OCI-LY7 (cell line): ENCODE measurements around the gene MARF1. TPM values are rescaled to one million over a fixed set of nuclear protein-coding genes. Genes with fewer than 3 reads are reported as not detected.
"Not testable (repeated sequence)": the region's sequence is repeated elsewhere in the genome, so short reads cannot be mapped to it uniquely, and the experiment has no call there.

Experiments
- Bru-seq: library from RNA; stranded (reverse); fragments of 400-500 nt; gene quantifications from one replicate; lab custom pipeline; 2021; lab: Mats Ljungman, UMichigan
- BruChase-seq, 2 experiments: library from RNA; stranded (reverse); fragments of 400-500 nt; gene quantifications; one replicate each; lab custom pipeline; 2021; lab: Mats Ljungman, UMichigan
- BruUV-seq: library from RNA; stranded (reverse); fragments of 400-500 nt; replicated peaks from 2 replicates; lab custom pipeline; 2021; lab: Mats Ljungman, UMichigan
- CTCF ChIA-PET: fragments of 300-600 bp; sonication (Branson Sonifier 250); formaldehyde crosslinking; loops from one replicate; lab custom pipeline; 2022; ENCODE audit warnings: antibody characterized with exemption; ENCODE audit not compliant: unreplicated experiment; lab: Charles Lee
- POLR2A ChIA-PET: fragments of 300-600 bp; sonication (Branson Sonifier 250); formaldehyde crosslinking; loops from one replicate; lab custom pipeline; 2022; ENCODE audit warnings: antibody characterized with exemption; lab: Charles Lee
- DNase-seq: peaks from one replicate; pipeline ENCODE4 v3.0.0-alpha.2; 2015; ENCODE audit warnings: low spot score
- H2AFZ ChIP-seq: fragments of 200-600 bp; sonication (generic), shearing (Covaris generic); 2 replicates; pipeline ENCODE4 v1.6.1; 2014; ENCODE audit warnings: mild to moderate bottlenecking, antibody characterized with exemption, low read length, moderate library complexity
- H3K27ac ChIP-seq: fragments of 200-600 bp; sonication (generic); 2 replicates; pipeline ENCODE4 v1.5.1; 2014; ENCODE audit warnings: mixed run types, low read depth, mild to moderate bottlenecking, moderate library complexity, low read length, inconsistent platforms; ENCODE audit not compliant: poor library complexity, severe bottlenecking
- H3K36me3 ChIP-seq: fragments of 200-600 bp; sonication (generic); 2 replicates; pipeline ENCODE4 v1.6.1; 2014; ENCODE audit warnings: mild to moderate bottlenecking, antibody characterized with exemption, low read length, moderate library complexity, mixed read lengths; ENCODE audit not compliant: insufficient read depth
- H3K4me1 ChIP-seq: fragments of 200-600 bp; sonication (generic); 2 replicates; pipeline ENCODE4 v1.5.1; 2014; ENCODE audit warnings: mild to moderate bottlenecking, low read length; ENCODE audit not compliant: insufficient read depth, poor library complexity, severe bottlenecking
- H3K4me2 ChIP-seq: fragments of 200-600 bp; sonication (generic); 2 replicates; pipeline ENCODE4 v1.6.1; 2014; ENCODE audit warnings: mild to moderate bottlenecking, low read length
- H3K4me3 ChIP-seq: fragments of 200-600 bp; sonication (generic); 2 replicates; pipeline ENCODE4 v1.5.1; 2014; ENCODE audit warnings: mild to moderate bottlenecking, low read depth, low read length; ENCODE audit not compliant: poor library complexity, severe bottlenecking
- H3K79me2 ChIP-seq: fragments of 200-600 bp; sonication (generic); 2 replicates; pipeline ENCODE4 v1.6.1; 2016; ENCODE audit warnings: low read depth, mild to moderate bottlenecking, low read length, moderate library complexity, mixed read lengths; ENCODE audit not compliant: insufficient read depth
- H3K9me2 ChIP-seq: fragments of 200-600 bp; sonication (generic); 2 replicates; pipeline ENCODE4 v1.6.1; 2016; ENCODE audit warnings: mild to moderate bottlenecking, low read length, mixed read lengths; ENCODE audit not compliant: insufficient read depth
- H3K9me3 ChIP-seq: fragments of 200-600 bp; sonication (generic); 2 replicates; pipeline ENCODE4 v1.6.1; 2014; ENCODE audit warnings: mild to moderate bottlenecking, mixed run types, low read length, mixed read lengths
- H4K20me1 ChIP-seq: fragments of 200-600 bp; sonication (generic); 2 replicates; pipeline ENCODE4 v1.6.1; 2014; ENCODE audit warnings: mild to moderate bottlenecking, antibody characterized with exemption, low read length, moderate library complexity, mixed read lengths; ENCODE audit not compliant: insufficient read depth
- EZH2phosphoT487 ChIP-seq: fragments of 200-600 bp; sonication (generic); IDR thresholded peaks from 2 replicates; pipeline ENCODE4 v1.6.1; 2018; ENCODE audit warnings: low read depth, borderline replicate concordance, mild to moderate bottlenecking, mixed run types, antibody characterized with exemption, low read length, moderate library complexity, mixed read lengths
- intact Hi-C: fragments of 100-400 bp; cut with micrococcal nuclease; formaldehyde crosslinking; loops from one replicate; pipeline ENCODE4 v1.10.0; 2022; ENCODE audit not compliant: unreplicated experiment
- long read RNA-seq: library from polyadenylated mRNA; stranded (forward); transcript quantifications from one replicate; pipeline ENCODE4 v2.0.0, GENCODE V29; 2022
- total RNA-seq, 2 experiments: library from RNA; depleted of rRNA in 1 of 2; stranded (reverse); fragments of >200 nt in 1 of 2; shearing (Covaris generic) in 1 of 2; gene quantifications; 2 replicates each; pipeline ENCODE4 v1.2.3, GENCODE V29; 2014 to 2022
- TF ChIP-seq, protein P1 (sequence below): fragments of 200-600 bp; sonication (generic); conservative IDR thresholded peaks from 2 replicates; pipeline ENCODE4 v1.5.1; 2014; ENCODE audit warnings: mild to moderate bottlenecking, antibody characterized with exemption, low read length, moderate library complexity, mixed read lengths

The MARF1 gene, protein sequence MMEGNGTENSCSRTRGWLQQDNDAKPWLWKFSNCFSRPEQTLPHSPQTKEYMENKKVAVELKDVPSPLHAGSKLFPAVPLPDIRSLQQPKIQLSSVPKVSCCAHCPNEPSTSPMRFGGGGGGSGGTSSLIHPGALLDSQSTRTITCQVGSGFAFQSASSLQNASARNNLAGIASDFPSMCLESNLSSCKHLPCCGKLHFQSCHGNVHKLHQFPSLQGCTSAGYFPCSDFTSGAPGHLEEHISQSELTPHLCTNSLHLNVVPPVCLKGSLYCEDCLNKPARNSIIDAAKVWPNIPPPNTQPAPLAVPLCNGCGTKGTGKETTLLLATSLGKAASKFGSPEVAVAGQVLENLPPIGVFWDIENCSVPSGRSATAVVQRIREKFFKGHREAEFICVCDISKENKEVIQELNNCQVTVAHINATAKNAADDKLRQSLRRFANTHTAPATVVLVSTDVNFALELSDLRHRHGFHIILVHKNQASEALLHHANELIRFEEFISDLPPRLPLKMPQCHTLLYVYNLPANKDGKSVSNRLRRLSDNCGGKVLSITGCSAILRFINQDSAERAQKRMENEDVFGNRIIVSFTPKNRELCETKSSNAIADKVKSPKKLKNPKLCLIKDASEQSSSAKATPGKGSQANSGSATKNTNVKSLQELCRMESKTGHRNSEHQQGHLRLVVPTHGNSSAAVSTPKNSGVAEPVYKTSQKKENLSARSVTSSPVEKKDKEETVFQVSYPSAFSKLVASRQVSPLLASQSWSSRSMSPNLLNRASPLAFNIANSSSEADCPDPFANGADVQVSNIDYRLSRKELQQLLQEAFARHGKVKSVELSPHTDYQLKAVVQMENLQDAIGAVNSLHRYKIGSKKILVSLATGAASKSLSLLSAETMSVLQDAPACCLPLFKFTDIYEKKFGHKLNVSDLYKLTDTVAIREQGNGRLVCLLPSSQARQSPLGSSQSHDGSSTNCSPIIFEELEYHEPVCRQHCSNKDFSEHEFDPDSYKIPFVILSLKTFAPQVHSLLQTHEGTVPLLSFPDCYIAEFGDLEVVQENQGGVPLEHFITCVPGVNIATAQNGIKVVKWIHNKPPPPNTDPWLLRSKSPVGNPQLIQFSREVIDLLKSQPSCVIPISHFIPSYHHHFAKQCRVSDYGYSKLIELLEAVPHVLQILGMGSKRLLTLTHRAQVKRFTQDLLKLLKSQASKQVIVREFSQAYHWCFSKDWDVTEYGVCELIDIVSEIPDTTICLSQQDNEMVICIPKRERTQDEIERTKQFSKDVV (N-terminal part only)
- 18.6 and 20.6 TPM in 2 replicates for total RNA-seq (2014; rRNA removed; shearing (Covaris generic))
- 71.1 and 99.2 TPM in 2 replicates for total RNA-seq (2022)
- Bru-seq, nascent RNA = percentile 80 among the genes with signal in this experiment
- BruChase-seq, experiment 1, labeled RNA remaining after a 6-hour chase = percentile 82 among the genes with signal in this experiment
- percentile 86 among the genes with signal in this experiment for BruChase-seq, experiment 2, labeled RNA remaining after a 2-hour chase
- long read RNA-seq, full-length matches to known transcripts = 5 of 30 reads
- long read RNA-seq, partial matches to known transcripts = 9 of 30 reads
- long read RNA-seq, other reads (novel, unspliced or antisense) = 16 of 30 reads

- CTCF ChIA-PET = interaction anchor here (0.6 kb wide), 1 partner anchor 409 kb away, joined by 4 read pairs; no protein-coding TSS in a partner anchor
Measured at GRCh38 chr16:15643048-15643945, at the start of gene MARF1. MARF1 (minus strand) TSS chr16:15643154; CDS start chr16:15639233, 3,921 bp downstream.

GRCh38 chr16:15692508-15692907 lies 49.6 kb upstream of the MARF1 start:
- H3K9me2 ChIP-seq, H3K4me3 ChIP-seq, H3K9me3 ChIP-seq, DNase-seq, H3K4me1 ChIP-seq, H3K27ac ChIP-seq, CTCF ChIA-PET, H4K20me1 ChIP-seq, H3K4me2 ChIP-seq, H2AFZ ChIP-seq, intact Hi-C loops, POLR2A ChIA-PET, BruUV-seq, H3K79me2 ChIP-seq: not testable (repeated sequence)
- H3K36me3 ChIP-seq = peaks cover 95% of the 10 kb centered on the region

More at GRCh38 chr16:15643048-15643945, at the start of gene MARF1:
- H3K27ac ChIP-seq = peak within 1 kb of the TSS; percentile 89
- intact Hi-C loops = loop anchor here (2.0 to 10.0 kb wide), 2 partner anchors 52 to 462 kb away; no protein-coding TSS in a partner anchor
- peaks cover 7% of the 10 kb centered on the region for H3K36me3 ChIP-seq
- DNase-seq = peak; percentile 96
- no peaks in the 10 kb centered on the region for H4K20me1 ChIP-seq
- peaks cover 36% of the 10 kb centered on the region for H3K79me2 ChIP-seq
- peak within 1 kb of the TSS; percentile 89 for H3K4me3 ChIP-seq
- H3K4me1 ChIP-seq = peaks cover 68% of the 10 kb centered on the region
- H3K4me2 ChIP-seq = peak within 1 kb of the TSS; percentile 99
- H3K9me3 ChIP-seq = no peaks in the 10 kb centered on the region
- BruUV-seq = TSS peak; percentile 88
- peak within 1 kb of the TSS; percentile 78 for H2AFZ ChIP-seq
- POLR2A ChIA-PET = interaction anchor here (1.0 to 2.6 kb wide), 5 partner anchors 9 to 218 kb away, joined by 3 to 12 read pairs (median 4); no protein-coding TSS in a partner anchor
- TF ChIP-seq EZH2phosphoT487 = no peak
- TF ChIP-seq, protein P1, sequence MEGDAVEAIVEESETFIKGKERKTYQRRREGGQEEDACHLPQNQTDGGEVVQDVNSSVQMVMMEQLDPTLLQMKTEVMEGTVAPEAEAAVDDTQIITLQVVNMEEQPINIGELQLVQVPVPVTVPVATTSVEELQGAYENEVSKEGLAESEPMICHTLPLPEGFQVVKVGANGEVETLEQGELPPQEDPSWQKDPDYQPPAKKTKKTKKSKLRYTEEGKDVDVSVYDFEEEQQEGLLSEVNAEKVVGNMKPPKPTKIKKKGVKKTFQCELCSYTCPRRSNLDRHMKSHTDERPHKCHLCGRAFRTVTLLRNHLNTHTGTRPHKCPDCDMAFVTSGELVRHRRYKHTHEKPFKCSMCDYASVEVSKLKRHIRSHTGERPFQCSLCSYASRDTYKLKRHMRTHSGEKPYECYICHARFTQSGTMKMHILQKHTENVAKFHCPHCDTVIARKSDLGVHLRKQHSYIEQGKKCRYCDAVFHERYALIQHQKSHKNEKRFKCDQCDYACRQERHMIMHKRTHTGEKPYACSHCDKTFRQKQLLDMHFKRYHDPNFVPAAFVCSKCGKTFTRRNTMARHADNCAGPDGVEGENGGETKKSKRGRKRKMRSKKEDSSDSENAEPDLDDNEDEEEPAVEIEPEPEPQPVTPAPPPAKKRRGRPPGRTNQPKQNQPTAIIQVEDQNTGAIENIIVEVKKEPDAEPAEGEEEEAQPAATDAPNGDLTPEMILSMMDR = peak; percentile 74
- no peaks in the 10 kb centered on the region for H3K9me2 ChIP-seq
